ENCODE results near the gene RAP1GAP.

RAP1GAP gene

GRCh38 chr1:21603177-21604138, 65.7 kb downstream of the RAP1GAP start:
- no peak overlapping the region for H3K4me3 ChIP-seq (ENCODE audit: low read length)
- H3K4me1 ChIP-seq (ENCODE audit: insufficient read depth, low read length) = peaks cover 3% of the 10 kb centered on the region; the same call in 1 of the 2 replicates
- no peak overlapping the region for H3K9ac ChIP-seq (ENCODE audit: low read depth, low read length)
- H3K27me3 ChIP-seq (ENCODE audit: insufficient read depth, low read length) = no peaks in the 10 kb centered on the region
- no peaks in the 10 kb centered on the region for H3K36me3 ChIP-seq (ENCODE audit: insufficient read depth, low read length)
- 91% methylated on average over 39 of the region's 39 CpGs for WGBS
- H3K9me3 ChIP-seq (ENCODE audit: insufficient read depth, low read depth, low read length) = no peaks in the 10 kb centered on the region
- no peak overlapping the region for H3K27ac ChIP-seq (ENCODE audit: low read depth, low read length)

GRCh38 chr1:21601278-21602048, 67.7 kb downstream of the RAP1GAP start:
- Histone ChIP-seq H3K4me1 (ENCODE audit: insufficient read depth, low read length) (no peaks in the 10 kb centered on the region), H3K4me3 (ENCODE audit: low read length) (no peak overlapping the region), H3K27ac (ENCODE audit: low read depth, low read length) (no peak overlapping the region), H3K27me3 (ENCODE audit: insufficient read depth, low read length) (no peaks in the 10 kb centered on the region), H3K9ac (ENCODE audit: low read depth, low read length) (no peak overlapping the region), H3K36me3 (ENCODE audit: insufficient read depth, low read length) (no peaks in the 10 kb centered on the region), H3K9me3 (ENCODE audit: insufficient read depth, low read depth, low read length) (no peaks in the 10 kb centered on the region)
- WGBS = 92% methylated on average over 30 of the region's 30 CpGs

- Histone ChIP-seq H3K27me3 (ENCODE audit: insufficient read depth, low read length) (no peaks in the 10 kb centered on the region), H3K4me1 (ENCODE audit: insufficient read depth, low read length) (no peaks in the 10 kb centered on the region), H3K27ac (ENCODE audit: low read depth, low read length) (no peak overlapping the region), H3K36me3 (ENCODE audit: insufficient read depth, low read length) (no peaks in the 10 kb centered on the region), H3K9me3 (ENCODE audit: insufficient read depth, low read depth, low read length) (no peaks in the 10 kb centered on the region), H3K4me3 (ENCODE audit: low read length) (no peak overlapping the region), H3K9ac (ENCODE audit: low read depth, low read length) (no peak overlapping the region)
- WGBS = 91% methylated on average over 15 of the region's 15 CpGs
These were observed 69.8 kb downstream of the RAP1GAP start for GRCh38 chr1:21599402-21599801.

GRCh38 chr1:21598904-21599303, 70.3 kb downstream of the RAP1GAP start:
- Histone ChIP-seq H3K36me3 (ENCODE audit: insufficient read depth, low read length) (no peaks in the 10 kb centered on the region), H3K9ac (ENCODE audit: low read depth, low read length) (no peak overlapping the region), H3K9me3 (ENCODE audit: insufficient read depth, low read depth, low read length) (no peaks in the 10 kb centered on the region), H3K4me3 (ENCODE audit: low read length) (no peak overlapping the region), H3K4me1 (ENCODE audit: insufficient read depth, low read length) (no peaks in the 10 kb centered on the region), H3K27me3 (ENCODE audit: insufficient read depth, low read length) (no peaks in the 10 kb centered on the region), H3K27ac (ENCODE audit: low read depth, low read length) (no peak overlapping the region)
- WGBS = 77% methylated on average over 8 of the region's 8 CpGs

- 81% methylated on average over 6 of the region's 7 CpGs for WGBS
- Histone ChIP-seq H3K27ac (ENCODE audit: low read depth, low read length) (no peak overlapping the region), H3K27me3 (ENCODE audit: insufficient read depth, low read length) (no peaks in the 10 kb centered on the region), H3K36me3 (ENCODE audit: insufficient read depth, low read length) (no peaks in the 10 kb centered on the region), H3K9ac (ENCODE audit: low read depth, low read length) (no peak overlapping the region), H3K4me3 (ENCODE audit: low read length) (no peak overlapping the region), H3K4me1 (ENCODE audit: insufficient read depth, low read length) (no peaks in the 10 kb centered on the region), H3K9me3 (ENCODE audit: insufficient read depth, low read depth, low read length) (no peaks in the 10 kb centered on the region)
These were observed 70.7 kb downstream of the RAP1GAP start for GRCh38 chr1:21598417-21598816.

- 92% methylated on average over 19 of the region's 19 CpGs for WGBS
- H3K36me3 ChIP-seq (ENCODE audit: insufficient read depth, low read length) = no peaks in the 10 kb centered on the region
- H3K27me3 ChIP-seq (ENCODE audit: insufficient read depth, low read length) = no peaks in the 10 kb centered on the region
- H3K9me3 ChIP-seq (ENCODE audit: insufficient read depth, low read depth, low read length) = no peaks in the 10 kb centered on the region
- H3K4me1 ChIP-seq (ENCODE audit: insufficient read depth, low read length) = no peaks in the 10 kb centered on the region
- H3K9ac ChIP-seq (ENCODE audit: low read depth, low read length) = no peak overlapping the region
- H3K27ac ChIP-seq (ENCODE audit: low read depth, low read length) = no peak overlapping the region
- H3K4me3 ChIP-seq (ENCODE audit: low read length) = no peak overlapping the region
These were observed 71.4 kb downstream of the RAP1GAP start for GRCh38 chr1:21597753-21598152.

- H3K9ac ChIP-seq (ENCODE audit: low read depth, low read length) = no peak overlapping the region
- H3K36me3 ChIP-seq (ENCODE audit: insufficient read depth, low read length) = no peaks in the 10 kb centered on the region
- H3K27me3 ChIP-seq (ENCODE audit: insufficient read depth, low read length) = no peaks in the 10 kb centered on the region
- no peak overlapping the region for H3K4me3 ChIP-seq (ENCODE audit: low read length)
- H3K9me3 ChIP-seq (ENCODE audit: insufficient read depth, low read depth, low read length) = no peaks in the 10 kb centered on the region
- whole genome bisulfite sequencing = 74% methylated on average over 2 of the region's 2 CpGs
- H3K27ac ChIP-seq (ENCODE audit: low read depth, low read length) = no peak overlapping the region
- H3K4me1 ChIP-seq (ENCODE audit: insufficient read depth, low read length) = 0 out of 2 replicates have a peak, but pooled peaks cover 3% of the 10 kb centered on the region
These were observed 72.5 kb downstream of the RAP1GAP start for GRCh38 chr1:21596628-21597027.

- no peak overlapping the region for H3K27ac ChIP-seq (ENCODE audit: low read depth, low read length)
- H3K4me3 ChIP-seq (ENCODE audit: low read length) = no peak overlapping the region
- no peaks in the 10 kb centered on the region for H3K9me3 ChIP-seq (ENCODE audit: insufficient read depth, low read depth, low read length)
- WGBS = 88% methylated on average over 11 of the region's 11 CpGs
- H3K9ac ChIP-seq (ENCODE audit: low read depth, low read length) = no peak overlapping the region
- 0 out of 2 replicates have a peak, but pooled peaks cover 6% of the 10 kb centered on the region for H3K4me1 ChIP-seq (ENCODE audit: insufficient read depth, low read length)
- H3K27me3 ChIP-seq (ENCODE audit: insufficient read depth, low read length) = no peaks in the 10 kb centered on the region
- no peaks in the 10 kb centered on the region for H3K36me3 ChIP-seq (ENCODE audit: insufficient read depth, low read length)
These were observed 73.0 kb downstream of the RAP1GAP start for GRCh38 chr1:21596174-21596573.

GRCh38 chr1:21594935-21595897, 73.9 kb downstream of the RAP1GAP start:
- H3K27me3 ChIP-seq (ENCODE audit: insufficient read depth, low read length) = no peaks in the 10 kb centered on the region
- H3K36me3 ChIP-seq (ENCODE audit: insufficient read depth, low read length) = no peaks in the 10 kb centered on the region
- H3K4me3 ChIP-seq (ENCODE audit: low read length) = no peak overlapping the region
- no peak overlapping the region for H3K9ac ChIP-seq (ENCODE audit: low read depth, low read length)
- no peak overlapping the region for H3K27ac ChIP-seq (ENCODE audit: low read depth, low read length)
- WGBS = 63% methylated on average over 26 of the region's 26 CpGs
- no peaks in the 10 kb centered on the region for H3K9me3 ChIP-seq (ENCODE audit: insufficient read depth, low read depth, low read length)
- peaks cover 16% of the 10 kb centered on the region; the same call in 1 of the 2 replicates for H3K4me1 ChIP-seq (ENCODE audit: insufficient read depth, low read length)

GRCh38 chr1:21594501-21594900, 74.7 kb downstream of the RAP1GAP start:
- Histone ChIP-seq H3K9ac (ENCODE audit: low read depth, low read length) (no peak overlapping the region), H3K27me3 (ENCODE audit: insufficient read depth, low read length) (no peaks in the 10 kb centered on the region), H3K27ac (ENCODE audit: low read depth, low read length) (no peak overlapping the region), H3K4me1 (ENCODE audit: insufficient read depth, low read length) (peaks cover 16% of the 10 kb centered on the region; the same call in 1 of the 2 replicates), H3K9me3 (ENCODE audit: insufficient read depth, low read depth, low read length) (no peaks in the 10 kb centered on the region), H3K36me3 (ENCODE audit: insufficient read depth, low read length) (no peaks in the 10 kb centered on the region), H3K4me3 (ENCODE audit: low read length) (no peak overlapping the region)
- 61% methylated on average over 10 of the region's 11 CpGs for WGBS

All from HUES64 (cell line).